Stimulated activated CD4-positive, alpha-beta T cell treated with anti-CD3 and anti-CD28 coated beads, Interleukin-2, amount 100 ng/mL, for 48 hours (primary cell): Measurements from ENCODE around the gene ITGA2.

ENCODE experiments used
- DNase-seq, 2 donors: peaks; one replicate each; pipeline ENCODE4 v3.0.0-alpha.2; 2020

The ITGA2 gene

DNA sequence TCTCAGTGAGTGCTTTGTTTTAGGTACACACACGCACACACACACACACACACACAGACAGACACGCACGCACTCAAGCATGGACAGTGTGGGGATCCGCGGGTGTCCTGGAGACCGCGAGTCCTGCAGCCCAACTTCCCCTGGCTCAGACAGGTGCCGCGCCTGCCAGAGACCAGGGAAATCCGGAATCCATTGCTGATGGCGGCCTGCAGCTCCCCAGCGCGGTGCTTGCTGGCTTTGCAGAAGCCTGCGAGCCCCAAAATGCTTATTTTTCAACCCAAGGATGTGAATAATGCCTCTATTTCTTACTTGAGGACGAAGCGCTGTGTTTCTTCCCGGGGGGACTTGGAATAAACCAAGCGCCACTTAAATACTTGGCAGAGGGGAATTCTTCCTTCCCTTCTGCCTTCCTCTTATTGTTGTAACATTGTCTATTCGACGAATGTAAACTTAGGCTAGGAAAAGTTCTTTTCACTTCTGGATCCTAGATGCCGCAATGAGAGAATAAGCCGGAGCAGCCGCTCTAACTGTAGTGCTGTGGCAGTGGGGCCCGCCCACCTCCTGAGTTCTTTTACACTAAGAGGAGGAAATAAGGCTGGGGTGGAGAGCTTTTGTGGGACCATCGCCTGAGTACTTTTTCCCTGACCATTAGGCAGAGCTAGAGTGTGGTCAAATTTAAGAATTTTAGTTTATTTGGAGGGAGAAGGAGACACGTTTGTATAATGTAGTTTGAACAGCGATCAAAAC, 802 bp downstream of the ITGA2 start:
- peak; percentile 16 to 26 for DNase-seq

DNA sequence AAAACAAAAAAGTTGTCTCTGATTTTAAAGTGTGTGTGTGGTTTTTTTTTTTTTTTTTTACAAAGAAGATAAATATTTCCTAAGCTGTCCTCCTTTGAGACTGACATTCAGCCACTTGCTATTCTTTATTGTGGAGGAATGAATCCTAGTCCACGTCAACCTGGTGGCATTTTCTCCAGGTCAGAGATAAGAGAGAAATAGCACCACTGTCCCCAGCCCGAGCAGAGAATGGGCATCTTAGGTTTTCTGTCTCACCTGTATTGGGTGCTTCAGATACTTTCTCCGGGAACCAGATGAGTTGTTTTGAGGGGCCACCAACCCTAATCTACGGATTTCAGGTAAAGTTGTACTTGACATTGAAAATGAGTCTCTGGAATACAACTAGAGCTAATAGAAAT, 1.4 kb downstream of the ITGA2 start:
- DNase-seq: no peak

DNA sequence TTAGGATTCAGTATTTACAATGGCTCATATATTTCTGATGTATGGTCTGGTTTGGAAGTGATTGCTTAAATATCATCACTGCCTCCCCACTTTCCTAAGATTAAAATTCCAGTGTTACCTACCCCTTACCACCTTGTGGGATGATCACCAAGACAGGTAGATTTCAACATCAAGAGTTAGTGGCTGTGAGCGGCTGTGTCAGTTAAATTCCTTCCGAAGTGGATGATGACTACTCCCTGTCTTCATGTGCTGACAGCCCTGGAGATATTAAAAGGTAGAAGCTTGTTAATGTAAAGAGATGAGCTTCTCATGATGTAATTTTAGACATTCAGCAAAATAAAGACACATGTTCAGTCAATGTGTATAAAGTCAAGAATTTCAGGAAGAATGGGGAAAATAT, 4.2 kb downstream of the ITGA2 start:
- no peak for DNase-seq

DNA sequence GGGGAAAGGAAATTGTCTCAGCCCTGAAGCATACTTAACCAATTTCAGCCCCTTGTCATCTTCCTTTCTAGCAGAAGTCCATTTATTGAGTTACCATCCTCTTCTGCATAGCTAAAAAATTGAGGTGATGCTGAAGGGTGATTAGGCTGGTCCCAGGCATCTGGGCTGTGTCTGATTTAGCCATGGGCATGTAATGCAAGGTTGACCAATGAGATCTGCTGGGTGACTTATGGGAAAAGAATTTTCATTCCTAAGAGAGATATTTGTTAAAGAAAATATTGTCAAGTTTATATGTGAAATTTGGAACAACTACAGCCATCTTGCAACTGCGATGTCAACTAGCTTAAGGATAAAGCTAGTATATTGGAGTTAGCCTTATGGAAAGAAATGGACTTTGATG, 5.1 kb downstream of the ITGA2 start:
- no peak for DNase-seq

DNA sequence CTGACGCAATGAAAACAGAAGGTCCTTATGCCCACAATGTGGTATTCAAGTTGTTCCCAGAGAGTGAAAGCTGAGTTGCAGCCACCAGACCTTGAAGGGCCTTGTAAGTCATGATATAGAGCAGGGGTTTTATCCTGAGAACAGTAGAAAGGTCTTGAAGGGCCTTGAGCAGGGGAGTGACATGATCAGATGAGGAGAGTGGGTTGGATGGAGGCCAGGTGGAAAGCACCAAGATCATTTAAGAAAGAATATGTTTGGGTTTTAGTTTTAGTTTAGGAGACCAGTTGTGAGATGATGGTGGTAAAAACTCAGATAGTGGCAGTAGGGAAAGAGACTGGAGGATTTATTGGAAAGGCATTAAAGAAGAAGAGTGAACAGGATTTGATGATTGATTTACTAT, 5.9 kb downstream of the ITGA2 start:
- DNase-seq: no peak

DNA sequence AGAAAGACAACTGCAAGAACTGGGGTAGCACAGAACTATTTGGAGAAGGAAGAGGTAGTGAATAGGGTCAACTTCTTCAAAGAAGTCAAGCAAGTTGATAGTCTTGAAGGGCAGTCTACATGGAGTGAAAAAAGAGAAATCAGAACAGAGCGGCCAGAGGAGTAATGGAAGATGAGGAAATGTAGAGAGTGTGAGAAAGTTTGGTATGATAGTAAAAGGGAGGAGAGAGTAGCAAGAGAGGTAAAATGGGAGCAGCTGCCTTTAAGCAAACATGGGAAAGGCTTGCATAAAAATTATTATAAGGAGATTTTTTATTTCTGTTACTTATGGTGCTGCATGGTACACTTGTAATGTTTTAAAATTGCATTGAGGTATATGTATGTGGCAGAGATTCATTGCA, 6.8 kb downstream of the ITGA2 start:
- no peak for DNase-seq

DNA sequence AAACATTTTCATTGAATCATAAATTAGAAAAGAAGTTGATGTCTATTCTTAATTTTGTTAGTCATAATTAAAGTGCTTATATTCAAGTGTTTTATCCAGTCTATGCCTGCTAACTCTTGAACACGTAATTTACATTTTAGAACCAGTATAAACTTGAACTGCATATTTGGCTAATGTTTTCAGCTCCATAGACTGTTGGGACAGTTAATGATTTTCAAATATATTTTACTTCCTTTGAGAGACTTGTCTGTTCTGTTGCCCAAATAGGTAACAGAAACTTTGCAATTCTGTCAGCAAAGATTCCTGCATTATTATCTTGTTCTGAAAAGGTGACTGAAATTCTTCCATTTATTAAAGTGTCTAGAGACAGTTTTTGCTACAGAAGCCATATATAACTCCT, 7.8 kb downstream of the ITGA2 start:
- no peak for DNase-seq

DNA sequence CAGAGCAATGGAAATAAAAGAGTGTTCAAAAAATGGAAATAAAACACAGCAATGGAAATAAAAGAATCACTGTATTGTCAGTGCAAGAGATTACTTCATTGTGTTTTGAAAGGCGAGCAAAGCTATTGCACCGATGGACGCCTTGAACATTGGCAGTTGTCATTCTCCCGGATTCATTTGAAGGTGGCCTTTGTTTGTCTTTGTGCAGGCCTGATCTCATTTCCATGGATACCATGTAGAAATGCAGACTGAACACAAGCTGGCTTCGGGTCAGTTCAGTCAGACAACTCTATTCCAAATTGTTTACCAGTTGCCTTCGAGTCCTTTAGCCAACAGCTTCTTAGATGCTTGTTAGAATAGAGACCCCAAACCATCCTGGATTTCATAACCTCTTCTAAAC, 8.3 kb downstream of the ITGA2 start:
- DNase-seq: no peak

DNA sequence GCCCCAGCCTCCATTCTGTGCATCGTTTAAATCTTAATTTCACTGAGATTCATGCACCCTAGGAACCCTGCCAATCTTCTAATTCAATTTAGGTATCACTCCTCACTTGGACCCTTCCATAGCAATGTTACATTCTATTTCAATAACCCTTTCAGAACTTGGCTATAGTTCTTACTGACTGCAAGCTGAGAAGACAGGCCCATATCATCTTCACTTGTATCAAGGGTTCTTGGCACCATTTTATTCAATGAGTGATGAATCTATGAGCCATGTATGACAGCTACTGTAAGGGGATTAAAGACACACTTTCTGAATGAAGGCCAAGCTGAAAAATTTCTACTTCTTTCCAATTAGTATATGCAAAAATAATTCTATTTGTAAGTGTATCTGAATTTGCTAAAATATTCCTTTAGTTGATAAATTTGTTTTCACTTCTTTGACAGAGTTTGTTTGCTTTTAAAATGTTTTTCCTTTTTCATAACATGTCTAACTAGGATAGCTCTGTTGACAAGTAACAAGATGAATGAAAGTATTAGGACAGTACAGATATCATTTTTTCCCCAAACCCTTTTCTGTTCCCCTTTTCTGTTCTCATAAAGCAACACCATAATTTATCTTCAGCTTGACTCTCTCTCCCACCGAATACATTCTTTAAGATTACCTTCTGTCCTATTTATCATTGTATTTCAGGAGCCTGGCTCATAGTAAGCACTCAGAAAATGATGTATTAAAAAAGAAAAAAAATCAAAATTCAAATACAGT, 9.6 kb downstream of the ITGA2 start:
- no peak for DNase-seq

DNA sequence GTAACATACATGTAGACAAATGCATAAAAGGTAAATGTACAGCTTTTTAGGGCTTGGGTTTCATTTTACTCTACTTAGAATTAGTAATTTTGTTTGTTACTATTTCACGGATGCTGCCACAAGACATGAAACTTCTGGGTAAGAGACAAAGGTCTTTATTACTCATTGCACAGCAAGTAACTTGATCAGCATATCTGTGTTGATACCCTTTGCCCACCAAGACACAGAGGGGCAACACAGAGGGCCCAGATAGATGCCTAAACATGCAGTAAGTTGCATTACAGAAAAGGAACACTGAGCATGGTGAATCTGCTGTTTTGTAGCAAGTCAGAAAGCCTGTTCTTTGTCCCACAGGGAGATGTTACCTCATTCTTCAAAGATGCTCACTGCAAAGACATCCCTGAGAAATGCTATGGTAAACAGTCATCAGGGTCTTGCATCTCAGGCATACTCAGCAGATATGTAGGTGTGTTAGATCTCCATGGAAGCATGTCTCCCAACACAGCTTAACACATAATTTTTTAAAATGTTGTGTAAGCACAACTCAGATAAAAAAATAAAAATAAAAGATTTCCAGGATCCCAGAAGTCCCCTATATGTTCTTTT, 10.3 kb downstream of the ITGA2 start:
- no peak for DNase-seq

DNA sequence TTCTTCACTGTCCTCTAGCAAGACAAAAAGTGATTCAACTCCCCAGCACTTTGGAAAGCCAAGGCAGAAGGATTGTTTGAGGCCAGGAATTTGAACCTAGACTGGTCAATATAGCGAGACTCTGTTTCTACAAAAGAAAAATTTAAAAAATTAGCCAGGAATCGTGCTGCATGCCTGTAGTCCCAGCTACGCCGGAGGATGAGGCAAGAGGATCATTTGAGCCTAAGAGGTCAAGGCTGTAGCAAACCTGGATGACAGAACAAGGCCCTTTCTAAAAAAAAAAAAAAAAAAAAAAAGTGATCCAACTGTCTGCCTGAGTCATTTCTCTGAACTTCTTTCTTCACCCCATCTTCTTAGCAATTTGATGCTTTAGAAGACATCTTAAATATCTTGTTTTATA, 12.4 kb downstream of the ITGA2 start:
- DNase-seq: no peak

DNA sequence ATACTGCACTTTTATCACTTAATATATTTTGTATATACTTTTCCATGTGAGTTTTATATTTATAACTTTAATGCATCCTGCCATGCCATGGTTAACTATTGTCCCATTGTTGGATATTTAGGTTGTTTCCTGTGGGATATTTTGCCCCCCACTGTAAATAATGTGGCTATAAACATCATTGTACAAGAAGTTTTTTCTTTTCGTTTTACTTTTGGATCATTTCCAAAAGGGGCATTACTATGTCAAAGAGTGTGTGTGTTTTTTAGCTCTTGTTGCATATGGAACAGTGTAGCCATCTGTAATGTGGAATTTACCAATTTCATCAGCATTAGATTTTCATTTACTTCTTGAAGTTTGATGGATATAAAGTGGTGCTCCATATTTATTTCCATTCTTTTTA, 13.3 kb downstream of the ITGA2 start:
- DNase-seq: no peak

DNA sequence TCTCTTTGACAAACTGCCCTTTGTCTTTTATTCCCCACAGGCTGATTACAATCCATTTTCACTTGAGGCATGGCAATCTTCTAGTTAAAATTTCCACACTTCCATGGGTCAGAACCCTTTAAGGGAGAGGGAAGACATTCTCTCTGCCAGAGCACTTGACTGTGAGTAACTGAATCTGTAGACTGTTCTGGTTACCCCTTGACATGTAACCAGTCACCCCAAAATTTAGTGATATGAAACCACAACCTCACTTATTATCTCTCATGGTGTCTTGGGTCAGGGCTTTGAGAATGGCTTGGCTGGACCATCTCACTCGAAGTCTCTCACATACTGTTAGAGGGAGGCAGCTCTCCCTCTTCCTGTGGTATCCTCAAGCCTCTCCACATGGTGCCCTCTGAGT, 14.0 kb downstream of the ITGA2 start:
- DNase-seq: no peak

DNA sequence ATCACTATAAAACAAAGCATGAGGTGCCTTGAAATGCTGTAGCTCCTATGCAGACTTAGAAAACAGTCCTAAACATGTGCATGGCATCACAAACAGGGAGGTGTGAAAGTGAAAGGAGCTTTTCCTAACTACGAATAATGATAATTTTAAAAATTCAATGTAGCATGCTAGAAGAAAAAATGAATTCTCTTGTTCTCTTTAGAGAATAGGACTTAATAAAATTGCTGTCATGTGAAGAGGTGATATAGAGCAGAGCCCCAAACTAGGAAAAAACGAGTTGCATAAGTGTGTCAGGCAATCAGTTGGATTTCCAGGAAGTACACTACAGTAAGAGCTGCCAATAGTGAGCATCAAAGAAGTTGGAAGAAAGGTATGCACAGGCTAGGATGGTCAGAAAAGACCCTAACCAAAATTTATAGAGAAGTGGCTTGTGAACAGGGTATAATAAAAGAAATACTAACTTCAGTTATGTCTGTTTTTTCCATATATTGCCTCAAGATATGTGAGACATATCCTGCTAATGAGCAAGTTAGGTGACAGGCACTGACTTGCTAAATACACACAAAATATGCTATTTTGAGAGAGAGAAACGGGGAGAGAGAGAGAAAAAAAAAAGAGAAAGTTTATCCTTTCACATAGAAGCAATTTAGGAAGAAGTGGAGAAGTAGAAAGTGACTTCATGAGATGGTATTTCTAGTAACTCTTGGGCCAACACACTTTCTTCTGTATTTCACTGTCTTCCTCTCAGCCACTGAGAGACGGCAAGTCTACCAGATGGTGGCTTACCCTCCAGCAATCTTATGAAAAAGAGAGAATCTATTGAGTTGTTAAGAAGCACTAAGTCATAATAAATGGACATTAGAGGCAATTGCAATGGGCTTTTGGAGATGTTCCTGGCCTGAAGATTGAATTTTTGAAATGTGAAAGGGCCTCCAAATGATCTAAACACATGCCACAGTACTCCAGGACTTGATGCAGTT, 18.0 kb downstream of the ITGA2 start:
- DNase-seq: no peak

DNA sequence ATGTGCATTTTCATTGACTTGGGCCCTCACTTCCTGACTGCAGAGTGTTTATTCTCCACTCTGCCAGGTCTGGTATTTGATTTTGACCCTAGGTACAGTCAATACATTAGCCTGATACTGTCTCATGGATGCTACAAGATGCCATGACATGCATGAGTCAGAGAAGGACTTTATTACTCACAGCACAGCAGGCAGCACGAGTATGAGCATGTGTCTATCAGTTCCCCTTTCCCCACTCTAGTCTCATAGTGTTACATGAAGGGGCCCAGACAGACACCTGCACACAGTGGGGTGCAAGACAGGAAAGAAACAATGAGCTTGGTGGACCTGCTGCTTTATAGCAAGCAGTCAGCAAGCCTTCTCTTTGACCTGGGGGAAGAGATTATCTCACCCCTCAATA, 19.6 kb downstream of the ITGA2 start:
- DNase-seq: peak; percentile 18 to 32

DNA sequence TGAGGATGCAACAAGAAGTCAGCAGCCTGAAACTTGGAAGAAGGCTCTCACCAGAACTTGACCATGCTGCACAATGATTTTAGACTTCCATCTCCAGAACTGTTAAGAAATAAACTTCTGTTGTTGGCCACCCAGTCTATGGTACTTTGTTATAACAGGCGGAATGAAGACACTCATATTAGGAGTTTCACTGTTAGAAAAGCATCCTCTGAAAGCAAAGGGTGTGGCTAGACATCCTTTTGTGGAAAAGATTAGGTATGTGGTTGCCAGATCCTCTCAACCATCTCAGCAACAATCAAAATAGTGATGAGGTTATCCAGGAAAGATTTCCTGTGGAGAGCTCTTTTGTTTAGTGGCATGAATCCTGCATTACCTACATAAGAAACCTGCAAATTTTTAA, 20.7 kb downstream of the ITGA2 start:
- DNase-seq: no peak

DNA sequence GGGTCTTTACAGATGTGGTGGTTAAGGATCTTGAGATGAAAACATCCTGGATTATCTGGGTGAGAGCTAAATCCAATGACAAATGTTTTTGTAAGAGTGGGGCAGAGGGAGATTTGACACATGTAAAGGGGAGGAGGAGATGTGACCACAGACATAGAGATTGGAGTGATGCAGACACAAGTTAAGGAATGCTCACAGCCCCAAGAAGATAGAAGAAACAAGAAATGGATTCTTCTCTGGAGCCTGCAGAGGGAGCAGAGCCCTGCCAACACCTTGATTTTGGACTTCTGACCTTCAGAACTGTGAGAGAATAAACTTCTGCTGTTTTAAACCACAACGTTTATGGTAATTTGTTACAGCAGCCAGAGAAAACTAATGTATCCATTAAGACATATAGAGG, 21.7 kb downstream of the ITGA2 start:
- DNase-seq: no peak

DNA sequence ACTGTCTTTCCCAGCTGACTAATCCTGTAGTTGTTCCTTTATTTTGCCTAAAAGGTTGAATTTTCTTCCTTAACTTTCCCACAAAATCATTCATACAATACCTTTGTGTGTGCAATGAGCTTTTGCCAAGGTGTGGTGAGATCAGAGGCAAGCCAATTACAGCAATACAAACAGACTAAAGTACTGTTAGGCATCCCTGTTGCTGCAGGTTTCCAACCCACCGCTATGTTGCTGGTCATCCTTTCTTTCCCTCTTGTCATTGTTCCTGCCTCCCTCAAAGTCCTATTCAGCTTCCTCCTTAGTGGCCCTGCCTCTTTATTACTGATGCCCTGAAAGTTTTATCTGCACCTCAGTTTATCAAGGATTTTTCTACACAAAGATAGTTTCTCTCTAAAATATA, 22.1 kb downstream of the ITGA2 start:
- DNase-seq: no peak

DNA sequence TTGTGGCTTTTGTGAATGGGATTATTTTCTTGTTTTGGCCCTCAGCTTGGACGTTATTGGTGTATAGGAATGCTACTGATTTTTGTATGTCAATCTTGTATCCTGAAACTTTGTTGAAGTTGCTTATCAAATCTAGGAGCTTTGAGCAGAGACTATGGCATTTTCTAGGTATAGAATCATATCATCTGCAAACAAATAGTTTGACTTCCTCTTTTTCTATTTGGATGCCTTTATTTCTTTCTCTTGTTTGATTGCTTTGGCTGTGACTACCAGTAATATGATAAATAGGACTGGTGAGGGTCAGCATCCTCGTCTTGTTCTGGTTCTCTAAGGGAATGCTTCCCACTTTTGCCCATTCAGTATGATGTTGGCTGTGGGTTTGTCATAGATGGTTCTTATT, 24.7 kb downstream of the ITGA2 start:
- DNase-seq: no peak

DNA sequence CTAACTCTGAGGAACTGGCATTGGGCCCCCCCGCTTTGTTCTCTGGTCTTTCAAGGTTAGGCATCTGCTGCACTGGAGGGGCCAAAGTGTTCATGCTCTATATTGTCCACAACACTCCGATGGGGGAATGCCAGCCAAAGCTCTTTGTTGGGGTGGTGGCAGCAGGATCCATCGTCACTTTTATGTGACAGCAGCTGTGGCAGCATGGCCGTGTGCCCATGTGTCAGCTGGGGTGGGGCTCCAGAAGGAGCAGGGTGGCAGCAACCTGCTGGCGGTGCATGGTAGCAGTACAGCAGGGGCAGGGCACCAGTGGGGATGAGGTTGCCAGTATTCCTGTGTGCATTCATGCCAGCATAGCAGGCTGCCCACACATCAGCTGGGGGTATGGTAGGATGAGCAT, 28.2 kb downstream of the ITGA2 start:
- no peak for DNase-seq

DNA sequence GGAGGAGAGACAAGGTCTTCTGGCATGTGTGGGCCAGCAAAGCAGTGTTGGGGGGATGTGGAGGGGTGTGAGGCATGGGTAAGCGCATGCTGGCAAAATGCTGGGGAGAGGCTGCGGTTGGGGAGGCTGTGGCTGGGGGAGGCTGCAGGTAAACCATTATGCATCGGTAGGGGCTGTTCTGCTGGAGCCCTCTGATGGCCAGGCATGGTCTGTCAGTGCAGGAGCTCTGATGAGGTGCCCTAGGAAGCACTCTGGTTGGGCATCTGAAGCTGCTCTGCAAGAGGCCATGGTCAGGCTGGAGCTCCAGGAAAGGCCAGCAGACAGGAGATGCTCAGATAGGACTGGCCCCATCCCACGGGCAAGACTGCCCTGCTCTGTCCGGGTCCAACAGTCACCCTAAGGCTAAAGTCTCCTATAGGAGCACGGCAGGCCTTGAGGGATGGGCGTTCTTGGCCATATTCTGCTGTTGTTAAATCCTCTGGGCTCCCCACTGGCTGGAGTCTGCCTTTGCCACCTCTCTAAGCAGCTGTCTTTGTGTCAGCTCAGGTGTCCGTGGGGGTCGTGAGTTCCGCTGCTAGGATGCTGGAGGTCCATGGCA, 28.7 kb downstream of the ITGA2 start:
- DNase-seq: no peak

DNA sequence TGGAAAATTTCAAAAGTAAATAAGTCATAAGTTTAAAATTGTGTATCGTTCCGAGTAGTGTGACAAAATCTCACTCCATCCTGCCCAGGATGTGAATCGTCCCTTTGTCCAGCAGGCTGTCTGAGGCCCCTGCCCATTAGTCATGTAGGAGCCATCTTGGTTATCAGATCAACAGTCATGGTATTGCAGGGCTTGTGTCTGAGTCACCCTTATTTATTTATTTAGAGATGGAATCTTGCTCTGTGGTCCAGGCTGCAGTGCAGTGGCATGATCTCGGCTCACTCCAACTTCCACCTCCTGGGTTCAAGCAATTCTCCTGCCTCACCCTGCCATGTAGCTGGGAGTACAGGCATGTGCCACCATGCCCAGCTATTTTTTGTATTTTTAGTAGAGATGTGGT, 30.2 kb downstream of the ITGA2 start:
- DNase-seq: no peak
